Renal pelvis (tissue), 12 donors: ENCODE results near the gene MCRS1. TPM values are rescaled to one million over a fixed set of nuclear protein-coding genes. Genes with fewer than 3 reads are reported as not detected.
"Not testable (repeated sequence)": the region's sequence is repeated elsewhere in the genome, so short reads cannot be mapped to it uniquely, and the experiment has no call there.

Experiments used
- DNase-seq: peaks from one replicate; pipeline ENCODE4 v3.0.0-alpha.2; 2013
- long read RNA-seq, 16 experiments: transcript quantifications; one replicate each; lab custom pipeline, GENCODE V29; 2026
- polyA plus RNA-seq, 3 donors: library from polyadenylated mRNA; unstranded; fragments of 120-200 nt; gene quantifications; one replicate each; pipeline ENCODE4 v1.2.1, GENCODE V29; 2013; ENCODE audit not compliant: insufficient read length in 3 of 3

MCRS1 gene
- 10 to 100 TPM; 72.6 to 81.3 (median 77.1) TPM for polyA plus RNA-seq
- long read RNA-seq, donor 1, transcript MCRS1-201 (15 exons, 1,928 nt): major isoform, 12 of 14 reads
- long read RNA-seq, donor 1, partial matches to known transcripts: 0 of 14 reads
- long read RNA-seq, donor 1, other reads (novel, unspliced or antisense): 0 of 14 reads
- long read RNA-seq, donor 2, transcript MCRS1-201 (15 exons, 1,928 nt): major isoform, 25 of 27 reads
- long read RNA-seq, donor 2, partial matches to known transcripts: 0 of 27 reads
- long read RNA-seq, donor 2, other reads (novel, unspliced or antisense): 0 of 27 reads
- long read RNA-seq, donor 3, transcript MCRS1-201 (15 exons, 1,928 nt): major isoform, 30 of 34 reads
- long read RNA-seq, donor 3, partial matches to known transcripts: 0 of 34 reads
- long read RNA-seq, donor 3, other reads (novel, unspliced or antisense): 0 of 34 reads
- long read RNA-seq, donor 4, transcript MCRS1-201 (15 exons, 1,928 nt): major isoform, 20 of 21 reads
- long read RNA-seq, donor 4, partial matches to known transcripts: 0 of 21 reads
- long read RNA-seq, donor 4, other reads (novel, unspliced or antisense): 0 of 21 reads
- long read RNA-seq, donor 5, transcript MCRS1-201 (15 exons, 1,928 nt): major isoform, 17 of 17 reads
- long read RNA-seq, donor 5, partial matches to known transcripts: 0 of 17 reads
- long read RNA-seq, donor 5, other reads (novel, unspliced or antisense): 0 of 17 reads
- long read RNA-seq, donor 6, transcript MCRS1-201 (15 exons, 1,928 nt): major isoform, 18 of 18 reads
- long read RNA-seq, donor 6, partial matches to known transcripts: 0 of 18 reads
- long read RNA-seq, donor 6, other reads (novel, unspliced or antisense): 0 of 18 reads
- long read RNA-seq, donor 7, transcript MCRS1-201 (15 exons, 1,928 nt): major isoform, 32 of 34 reads
- long read RNA-seq, donor 7, partial matches to known transcripts: 0 of 34 reads
- long read RNA-seq, donor 7, other reads (novel, unspliced or antisense): 0 of 34 reads
- long read RNA-seq, donor 8, transcript MCRS1-201 (15 exons, 1,928 nt): major isoform, 8 of 8 reads
- long read RNA-seq, donor 8, partial matches to known transcripts: 0 of 8 reads
- long read RNA-seq, donor 8, other reads (novel, unspliced or antisense): 0 of 8 reads
- long read RNA-seq, donor 9, transcript MCRS1-201 (15 exons, 1,928 nt): major isoform, 25 of 28 reads
- long read RNA-seq, donor 9, partial matches to known transcripts: 0 of 28 reads
- long read RNA-seq, donor 9, other reads (novel, unspliced or antisense): 0 of 28 reads
- long read RNA-seq, donor 10, transcript MCRS1-201 (15 exons, 1,928 nt): major isoform, 12 of 14 reads
- long read RNA-seq, donor 10, partial matches to known transcripts: 0 of 14 reads
- long read RNA-seq, donor 10, other reads (novel, unspliced or antisense): 0 of 14 reads
- long read RNA-seq, donor 11, transcript MCRS1-201 (15 exons, 1,928 nt): major isoform, 16 of 19 reads
- long read RNA-seq, donor 11, partial matches to known transcripts: 0 of 19 reads
- long read RNA-seq, donor 11, other reads (novel, unspliced or antisense): 0 of 19 reads
- long read RNA-seq, donor 12, transcript MCRS1-201 (15 exons, 1,928 nt): major isoform, 25 of 27 reads
- long read RNA-seq, donor 12, partial matches to known transcripts: 0 of 27 reads
- long read RNA-seq, donor 12, other reads (novel, unspliced or antisense): 0 of 27 reads
- long read RNA-seq, donor 13, transcript MCRS1-201 (15 exons, 1,928 nt): major isoform, 11 of 11 reads
- long read RNA-seq, donor 13, partial matches to known transcripts: 0 of 11 reads
- long read RNA-seq, donor 13, other reads (novel, unspliced or antisense): 0 of 11 reads
- long read RNA-seq, donor 14: 0 reads
- long read RNA-seq, donor 15, transcript MCRS1-201 (15 exons, 1,928 nt): major isoform, 29 of 32 reads
- long read RNA-seq, donor 15, partial matches to known transcripts: 0 of 32 reads
- long read RNA-seq, donor 15, other reads (novel, unspliced or antisense): 0 of 32 reads
- long read RNA-seq, donor 16, transcript MCRS1-201 (15 exons, 1,928 nt): major isoform, 25 of 27 reads
- long read RNA-seq, donor 16, partial matches to known transcripts: 0 of 27 reads
- long read RNA-seq, donor 16, other reads (novel, unspliced or antisense): 0 of 27 reads

DNA sequence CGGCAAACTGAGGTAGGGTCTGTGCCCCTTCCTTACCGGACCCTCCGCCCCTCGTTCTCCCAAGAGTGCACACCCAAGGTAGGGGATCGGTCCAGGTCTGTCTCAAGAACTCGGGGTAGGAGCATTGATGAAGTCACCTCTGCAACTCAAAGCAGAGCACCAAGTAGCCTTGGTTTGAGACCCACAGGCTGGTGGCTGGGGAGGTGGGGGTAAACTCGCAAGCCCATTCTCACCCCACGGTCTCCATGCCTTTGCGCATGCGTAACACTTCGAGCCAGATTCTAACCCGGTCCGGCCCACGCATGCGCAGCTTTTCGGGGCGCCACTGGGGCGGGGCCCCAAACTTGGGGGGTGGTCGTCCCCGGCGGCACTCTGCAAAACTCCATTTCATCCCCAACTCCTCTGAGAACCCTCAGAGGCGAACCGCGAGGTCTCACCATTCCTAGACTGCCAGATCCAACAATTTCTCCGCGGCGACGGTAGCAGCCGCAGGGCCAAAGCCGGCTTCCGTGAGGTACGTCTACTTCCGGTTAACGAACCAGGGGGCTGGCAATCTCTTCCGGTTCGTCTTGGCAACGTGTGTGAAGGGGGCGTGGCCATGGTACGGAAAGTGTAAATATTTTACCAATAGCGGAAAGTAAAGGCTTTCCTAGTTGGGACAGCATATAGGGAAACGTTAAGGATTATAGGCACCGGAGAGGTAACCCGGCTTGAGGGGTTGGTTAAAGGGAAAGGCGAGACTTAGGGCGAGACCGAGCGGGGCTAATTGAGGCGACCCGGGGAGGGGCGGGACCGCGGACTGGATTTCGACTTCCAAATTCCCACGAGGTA is at the start of gene MCRS1:
Gene MCRS1, minus strand, starts transcription at position 532 of the 831 bp plus-strand sequence. CDS start 1,411 bp downstream, outside the sequence.
- DNase-seq: peak; percentile 92

DNA sequence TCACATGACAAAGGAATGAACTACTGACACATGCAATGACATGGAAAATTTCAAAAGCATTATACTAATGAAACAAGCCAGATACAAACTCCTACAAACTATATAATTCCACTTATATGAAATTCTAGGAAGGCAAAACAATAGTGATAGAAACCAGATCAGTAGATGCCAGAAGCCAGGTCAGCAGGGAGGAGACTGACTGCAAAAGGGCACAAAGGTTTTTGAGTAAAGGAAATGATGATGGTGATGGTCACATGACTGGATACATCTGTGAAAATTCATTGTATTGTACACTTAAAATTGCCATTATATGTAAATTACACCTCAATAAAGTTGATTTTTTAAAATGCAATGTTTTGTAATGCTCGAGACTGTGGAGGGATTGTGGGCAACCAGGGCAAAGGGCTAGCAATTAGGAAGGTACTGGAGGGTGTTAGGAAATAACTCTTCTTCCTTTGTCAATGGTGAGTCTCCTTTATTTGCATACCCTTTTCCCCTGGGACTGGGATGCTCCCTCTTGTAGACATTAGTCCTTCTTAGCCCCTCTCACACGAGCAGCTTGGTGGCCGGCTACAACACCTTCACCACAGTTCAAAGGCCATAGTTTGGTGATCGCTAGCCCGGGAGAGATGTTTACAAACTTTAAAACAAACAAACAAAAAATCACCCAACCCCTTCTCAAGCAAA is 48.7 kb upstream of the MCRS1 start:
- DNase-seq: no peak

DNA sequence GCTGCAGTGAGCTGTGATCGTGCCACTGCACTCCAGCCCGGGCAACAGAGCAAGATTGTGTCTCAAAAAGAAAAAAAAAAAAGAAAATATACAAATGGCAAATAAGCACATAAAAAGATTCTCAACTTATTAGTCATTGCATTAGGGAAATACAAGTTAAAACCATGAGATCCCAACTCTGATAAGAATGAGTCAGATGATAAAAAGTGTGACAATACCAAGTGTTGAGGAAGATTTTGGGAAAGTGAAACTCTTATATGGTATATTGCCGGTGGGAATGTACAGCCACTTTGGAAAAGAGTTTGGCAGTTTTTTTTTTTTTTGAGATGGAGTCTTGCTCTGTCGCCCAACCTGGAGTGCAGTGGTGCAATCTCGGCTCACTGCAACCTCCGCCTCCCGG is 47.8 kb upstream of the MCRS1 start:
- no peak for DNase-seq

GRCh38 chr12:49612210-49612609 is 44.3 kb upstream of the MCRS1 start:
- no peak for DNase-seq

DNA sequence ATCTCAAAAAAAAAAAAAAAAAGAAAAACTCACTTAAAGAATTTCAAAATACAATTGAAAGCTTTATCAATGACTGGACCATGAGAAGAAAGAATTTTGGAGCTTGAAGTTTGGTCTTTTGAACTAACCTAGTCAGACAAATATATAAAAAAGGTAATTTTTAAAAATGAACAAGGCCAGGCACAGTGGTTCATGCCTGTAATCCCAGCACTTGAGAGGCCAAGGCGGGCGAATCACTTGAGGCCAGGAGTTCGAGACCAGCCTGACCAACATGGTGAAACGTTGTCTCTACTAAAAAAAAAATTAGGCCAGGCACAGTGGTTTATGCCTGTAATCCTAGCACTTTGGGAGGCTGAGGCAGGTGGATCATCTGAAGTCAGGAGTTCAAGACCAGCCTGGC is 42.8 kb upstream of the MCRS1 start:
- DNase-seq: not testable (repeated sequence)

DNA sequence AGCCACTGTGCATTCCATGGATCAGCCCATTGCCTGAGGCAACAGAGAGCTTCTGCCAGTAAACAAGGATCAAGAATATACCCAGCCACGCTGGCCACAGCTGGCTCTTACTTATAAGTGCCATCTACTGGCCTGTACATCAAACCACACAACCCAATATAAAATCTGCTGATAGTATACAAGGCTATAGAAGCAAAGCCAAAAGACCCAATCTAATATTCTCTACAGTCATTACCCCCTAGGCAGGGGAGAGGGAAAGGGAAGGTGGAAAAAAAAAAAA is 41.9 kb upstream of the MCRS1 start:
- DNase-seq: no peak

DNA sequence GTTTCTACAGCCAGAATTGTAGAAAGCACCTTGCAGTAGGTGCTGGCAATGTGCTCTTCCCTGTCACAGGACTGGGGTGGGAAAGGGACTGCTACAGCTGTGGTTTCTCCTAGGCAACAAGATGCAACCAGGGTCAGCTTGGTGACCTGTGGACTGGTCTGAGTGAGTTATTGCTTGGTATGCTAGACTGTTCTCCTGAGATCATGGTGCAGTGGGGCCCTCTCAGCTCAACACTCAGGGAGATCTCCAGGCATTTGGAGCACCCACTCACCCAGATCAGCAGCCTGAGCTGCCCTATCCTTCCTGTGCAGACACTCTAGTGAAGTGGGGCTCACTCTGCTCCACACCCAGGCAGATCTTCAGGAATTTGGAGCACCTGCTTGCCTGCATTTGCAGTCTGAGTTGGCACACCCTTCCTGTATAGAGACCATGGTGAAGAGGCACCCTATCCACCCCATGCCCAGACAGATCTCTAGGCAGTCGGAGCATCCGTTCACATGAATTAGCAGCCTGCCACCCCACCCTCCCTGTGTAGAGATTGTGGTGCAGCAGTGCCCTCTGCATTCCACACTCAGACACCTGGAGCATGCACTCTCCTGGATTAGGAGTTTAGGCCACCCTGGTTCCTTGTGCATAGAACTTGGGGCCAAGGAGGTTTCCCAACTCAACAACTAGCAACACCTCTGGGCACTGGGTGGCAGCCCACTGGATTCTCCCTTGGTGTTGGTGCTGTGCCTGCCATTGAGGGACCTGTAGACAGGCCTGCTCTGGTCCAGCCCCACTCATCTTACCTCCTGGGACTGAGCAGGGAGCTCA is 41.3 kb upstream of the MCRS1 start:
- DNase-seq: no peak

- not testable (repeated sequence) for DNase-seq
Observed at GRCh38 chr12:49605539-49605938, 37.6 kb upstream of the MCRS1 start, which contains the start of gene FAM186B. Gene FAM186B (minus strand): TSS chr12:49605639. CDS start chr12:49605477, 162 bp downstream.

DNA sequence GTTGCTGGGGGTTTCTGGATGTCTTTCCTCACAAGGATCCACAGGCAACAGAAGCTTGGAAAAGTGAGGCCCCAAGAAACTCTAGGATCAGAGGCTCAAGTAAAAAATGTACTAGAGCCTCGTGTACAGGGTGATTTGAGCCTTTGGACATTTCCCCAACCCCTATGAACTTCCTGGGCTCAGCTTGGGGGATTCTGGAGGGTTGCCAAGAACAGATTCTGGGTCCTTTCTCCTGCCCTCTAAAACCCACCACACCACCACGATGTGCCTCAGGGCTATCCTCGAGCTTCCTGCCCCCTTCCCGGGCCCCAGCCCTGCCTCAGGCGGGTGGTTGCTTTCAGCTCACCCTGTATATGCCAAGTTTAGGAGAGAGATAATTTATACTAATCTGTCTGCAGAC is 36.9 kb upstream of the MCRS1 start:
- no peak for DNase-seq

- no peak for DNase-seq
Observed at GRCh38 chr12:49603721-49604120, 35.8 kb upstream of the MCRS1 start.

DNA sequence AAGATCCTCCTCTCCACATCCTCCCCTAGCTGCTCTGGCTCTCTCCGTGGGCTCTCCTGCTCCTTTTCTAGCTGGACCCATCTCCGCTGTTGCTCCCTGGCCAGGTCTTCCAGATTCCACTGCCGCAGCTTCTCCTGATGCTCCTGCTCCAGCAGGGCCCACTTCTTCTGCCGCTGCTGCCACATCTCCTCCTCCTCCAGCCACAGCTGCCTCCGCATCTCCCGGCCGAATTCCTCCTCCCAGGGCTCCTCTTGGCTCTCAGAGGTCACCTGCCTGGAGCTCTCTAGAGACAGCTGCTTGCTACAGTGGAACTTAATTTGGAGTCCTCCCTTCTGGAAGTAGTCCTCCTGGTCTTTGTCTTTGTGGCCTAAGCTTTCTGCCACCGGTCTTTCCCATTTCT is 32.0 kb upstream of the MCRS1 start:
- DNase-seq: no peak

GRCh38 chr12:49598527-49598926 is 30.6 kb upstream of the MCRS1 start:
- no peak for DNase-seq

DNA sequence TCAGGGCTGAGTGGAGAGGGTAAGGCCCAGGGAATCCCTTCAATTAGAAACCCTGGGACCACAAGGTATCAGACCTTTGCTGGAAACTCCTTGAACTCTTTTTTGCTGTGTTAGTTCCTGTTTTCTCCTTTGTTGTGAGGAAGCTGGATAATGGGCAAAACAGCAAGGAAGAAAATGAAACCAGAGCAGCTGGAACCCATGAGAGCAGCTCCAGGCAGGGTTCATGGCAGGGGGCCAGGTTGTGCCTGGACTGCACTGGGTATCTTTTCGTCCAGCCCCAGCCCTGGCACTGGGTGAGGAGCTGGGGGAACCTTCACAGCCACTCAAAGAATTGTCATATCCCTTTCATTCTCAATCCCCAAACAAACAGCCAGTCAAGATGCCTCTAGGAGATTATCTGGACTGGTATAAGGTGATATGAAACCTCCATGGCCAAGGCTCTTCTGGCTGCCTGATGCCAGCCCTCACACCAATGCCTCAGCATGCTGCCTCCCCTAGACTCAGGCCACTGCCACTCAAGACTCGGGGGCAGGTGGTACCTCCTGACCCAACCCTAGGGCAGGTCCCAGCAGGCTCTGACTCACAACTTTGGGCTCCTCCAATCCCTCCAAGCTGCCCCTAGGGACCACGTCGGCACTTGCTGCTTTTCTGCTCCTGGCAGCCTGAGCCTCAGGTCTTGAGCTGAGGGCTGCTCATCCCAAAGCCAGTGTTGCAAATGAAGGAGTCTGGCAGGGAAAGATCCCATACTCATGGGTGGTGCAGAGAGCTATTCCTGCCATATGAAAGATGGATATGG is 21.0 kb upstream of the MCRS1 start:
- no peak for DNase-seq

DNA sequence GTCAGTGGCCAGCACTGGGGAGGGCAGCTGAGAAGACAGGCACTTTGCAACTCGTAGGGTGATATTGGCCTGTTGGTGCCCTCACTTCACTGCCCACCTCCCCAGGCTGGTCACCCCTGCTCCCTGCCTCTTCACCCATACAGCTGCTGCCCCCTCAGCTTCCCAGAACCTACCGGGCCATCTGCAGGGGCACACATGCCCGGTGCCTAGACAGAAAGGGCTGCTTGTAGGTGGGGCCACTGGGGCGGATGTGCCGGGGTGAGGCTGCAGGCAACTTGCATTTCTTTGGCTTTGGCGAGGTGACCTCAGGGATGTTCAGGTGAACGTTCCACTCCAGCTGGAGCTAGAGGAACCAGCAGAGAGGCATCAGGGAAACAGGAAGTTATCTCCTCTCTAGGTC is 20.3 kb upstream of the MCRS1 start:
- no peak for DNase-seq

DNA sequence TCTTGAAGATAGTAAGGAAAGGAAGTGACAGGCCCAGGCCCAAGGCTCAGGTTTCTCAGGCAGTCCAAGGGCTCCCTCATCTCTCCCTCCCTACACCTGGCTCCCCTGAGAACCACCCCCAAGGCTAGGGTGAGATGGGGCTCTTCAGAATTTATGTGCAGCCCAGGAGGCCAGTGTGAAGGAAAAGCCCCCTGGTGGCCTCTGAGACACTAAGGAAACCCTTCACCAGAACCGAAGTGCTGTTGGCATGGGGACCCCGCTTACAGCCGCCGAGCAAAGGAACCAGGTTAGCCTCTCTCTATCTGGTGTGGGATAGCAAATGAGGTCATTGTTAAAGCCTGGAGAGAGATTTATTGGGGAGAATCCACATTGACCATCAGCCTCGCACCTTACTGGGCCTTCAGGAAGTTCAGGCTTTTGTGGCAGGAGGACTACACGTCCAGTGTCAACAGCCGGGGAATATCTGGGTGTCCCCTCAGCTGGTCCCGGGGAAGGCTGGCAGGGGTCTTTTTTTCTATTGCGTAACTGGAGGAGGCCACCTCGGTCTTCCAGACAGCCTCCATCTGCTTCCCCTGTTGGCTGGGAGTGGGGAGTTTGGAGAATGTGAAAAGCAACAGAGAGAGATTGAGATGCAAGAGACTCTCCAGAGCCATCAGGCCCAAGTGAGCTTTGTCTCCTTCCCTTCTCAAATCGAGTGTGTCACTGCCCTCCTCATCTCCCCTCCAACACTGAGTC is 19.4 kb upstream of the MCRS1 start:
- DNase-seq: no peak
